SK-N-SH (cell line): ENCODE measurements around the gene RNF11.

Experiments
- CTCF ChIP-seq: fragments of 200-600 bp; sonication (generic); IDR thresholded peaks from 2 replicates; pipeline ENCODE4 v1.6.1; 2017; ENCODE audit warnings: antibody characterized with exemption, mild to moderate bottlenecking, moderate library complexity
- MXI1 ChIP-seq: IDR thresholded peaks from 2 replicates; pipeline ENCODE4 v1.6.1; 2012; ENCODE audit warnings: mild to moderate bottlenecking, low read depth, low read length, improper control_type of control experiment
- POLR2AphosphoS5 ChIP-seq: IDR thresholded peaks from 2 replicates; pipeline ENCODE4 v1.6.1; 2012; ENCODE audit warnings: low read depth, low read length
- RXRA ChIP-seq: IDR thresholded peaks from 2 replicates; pipeline ENCODE4 v1.4.0; 2012; ENCODE audit warnings: low read depth, mild to moderate bottlenecking, borderline replicate concordance
- SIN3A ChIP-seq: IDR thresholded peaks from 2 replicates; pipeline ENCODE4 v1.6.1; 2012; ENCODE audit warnings: low read depth, mild to moderate bottlenecking, low read length, moderate library complexity, borderline replicate concordance
- TAF1 ChIP-seq: IDR thresholded peaks from 2 replicates; pipeline ENCODE4 v1.6.1; 2012; ENCODE audit warnings: low read depth, mild to moderate bottlenecking, low read length, moderate library complexity, borderline replicate concordance
- USF2 ChIP-seq: fragments of 150-350 bp; IDR thresholded peaks from 2 replicates; pipeline ENCODE4 v1.6.1; 2017; ENCODE audit warnings: antibody characterized with exemption, low read length, low read depth, borderline replicate concordance
- TF ChIP-seq, protein P1 (sequence below): IDR thresholded peaks from 2 replicates; pipeline ENCODE4 v1.4.0; 2012; ENCODE audit warnings: low read depth
- TF ChIP-seq, protein P2 (sequence below): IDR thresholded peaks from 2 replicates; pipeline ENCODE4 v1.6.1; 2012; ENCODE audit warnings: mild to moderate bottlenecking, low read depth, low read length, moderate library complexity

GRCh38 chr1:51253691-51254090 lies 17.6 kb downstream of the RNF11 start:
- TF ChIP-seq CTCF (no peak), TAF1 (no peak), RXRA (no peak), POLR2AphosphoS5 (no peak), MXI1 (no peak), SIN3A (no peak), USF2 (no peak)
- TF ChIP-seq, protein P1, sequence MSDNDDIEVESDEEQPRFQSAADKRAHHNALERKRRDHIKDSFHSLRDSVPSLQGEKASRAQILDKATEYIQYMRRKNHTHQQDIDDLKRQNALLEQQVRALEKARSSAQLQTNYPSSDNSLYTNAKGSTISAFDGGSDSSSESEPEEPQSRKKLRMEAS = no peak
- TF ChIP-seq, protein P2, sequence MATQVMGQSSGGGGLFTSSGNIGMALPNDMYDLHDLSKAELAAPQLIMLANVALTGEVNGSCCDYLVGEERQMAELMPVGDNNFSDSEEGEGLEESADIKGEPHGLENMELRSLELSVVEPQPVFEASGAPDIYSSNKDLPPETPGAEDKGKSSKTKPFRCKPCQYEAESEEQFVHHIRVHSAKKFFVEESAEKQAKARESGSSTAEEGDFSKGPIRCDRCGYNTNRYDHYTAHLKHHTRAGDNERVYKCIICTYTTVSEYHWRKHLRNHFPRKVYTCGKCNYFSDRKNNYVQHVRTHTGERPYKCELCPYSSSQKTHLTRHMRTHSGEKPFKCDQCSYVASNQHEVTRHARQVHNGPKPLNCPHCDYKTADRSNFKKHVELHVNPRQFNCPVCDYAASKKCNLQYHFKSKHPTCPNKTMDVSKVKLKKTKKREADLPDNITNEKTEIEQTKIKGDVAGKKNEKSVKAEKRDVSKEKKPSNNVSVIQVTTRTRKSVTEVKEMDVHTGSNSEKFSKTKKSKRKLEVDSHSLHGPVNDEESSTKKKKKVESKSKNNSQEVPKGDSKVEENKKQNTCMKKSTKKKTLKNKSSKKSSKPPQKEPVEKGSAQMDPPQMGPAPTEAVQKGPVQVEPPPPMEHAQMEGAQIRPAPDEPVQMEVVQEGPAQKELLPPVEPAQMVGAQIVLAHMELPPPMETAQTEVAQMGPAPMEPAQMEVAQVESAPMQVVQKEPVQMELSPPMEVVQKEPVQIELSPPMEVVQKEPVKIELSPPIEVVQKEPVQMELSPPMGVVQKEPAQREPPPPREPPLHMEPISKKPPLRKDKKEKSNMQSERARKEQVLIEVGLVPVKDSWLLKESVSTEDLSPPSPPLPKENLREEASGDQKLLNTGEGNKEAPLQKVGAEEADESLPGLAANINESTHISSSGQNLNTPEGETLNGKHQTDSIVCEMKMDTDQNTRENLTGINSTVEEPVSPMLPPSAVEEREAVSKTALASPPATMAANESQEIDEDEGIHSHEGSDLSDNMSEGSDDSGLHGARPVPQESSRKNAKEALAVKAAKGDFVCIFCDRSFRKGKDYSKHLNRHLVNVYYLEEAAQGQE = no peak
